Activated T-helper 9 cell treated with anti-CD3 and anti-CD28 coated beads, Interleukin-2, amount 50 U/mL, for 16 hours (primary cell): Measurements from ENCODE around the gene COMMD8.
"Not testable (repeated sequence)": the region's sequence is repeated elsewhere in the genome, so short reads cannot be mapped to it uniquely, and the experiment has no call there.

Experiments
- DNase-seq: peaks from one replicate; pipeline ENCODE4 v3.0.0-alpha.2; 2020; ENCODE audit warnings: low read depth

Gene COMMD8

GRCh38 chr4:47463235-47463956, at the start of gene COMMD8:
TSS of gene COMMD8 (minus strand) at chr4:47463702. CDS start at chr4:47463651, 51 bp downstream.
- DNase-seq, result peak; percentile 95

- DNase-seq, result no peak
Measured at GRCh38 chr4:47510506-47511143, 47.1 kb upstream of the COMMD8 start.

- DNase-seq, result no peak
Measured at GRCh38 chr4:47505666-47506065, 42.2 kb upstream of the COMMD8 start.

DNA sequence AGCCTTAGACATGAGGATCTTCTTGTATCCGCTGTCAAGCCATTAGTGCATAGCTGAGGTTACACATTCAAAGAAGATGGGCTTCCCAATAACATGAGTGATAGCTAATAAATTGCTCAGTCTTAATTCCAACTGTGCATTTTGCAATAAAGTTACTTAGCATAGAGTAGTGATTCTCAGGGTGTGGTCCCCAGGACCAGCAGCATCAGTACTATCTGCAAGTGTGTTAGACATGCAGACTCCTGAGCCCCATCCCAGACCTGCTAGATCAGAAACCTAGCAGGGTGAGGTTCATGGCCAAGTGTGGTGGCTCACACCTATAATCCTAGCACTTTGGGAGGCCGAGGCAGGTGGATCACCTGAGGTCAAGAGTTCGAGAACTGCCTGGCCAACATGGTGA, 41.6 kb upstream of the COMMD8 start:
- DNase-seq, result no peak

DNA sequence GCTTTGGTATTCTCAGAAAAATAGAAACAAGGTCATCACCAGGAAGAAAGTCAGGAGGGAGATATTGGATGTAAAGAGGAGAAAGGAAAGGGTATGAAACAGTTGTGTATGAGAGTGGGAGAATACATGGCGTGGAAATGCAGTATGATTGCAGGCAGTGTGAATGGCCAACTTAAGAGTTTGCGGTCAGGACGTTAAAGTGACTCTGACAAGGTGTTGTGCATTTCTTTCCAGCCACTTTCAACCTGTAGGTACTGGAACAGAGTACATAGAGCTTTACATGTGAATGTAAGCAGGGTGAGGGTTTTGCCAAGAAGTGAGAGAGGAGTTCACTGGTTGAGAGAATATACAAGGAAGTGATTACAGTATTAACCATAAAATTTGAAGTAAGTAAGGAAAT, 37.3 kb upstream of the COMMD8 start:
- no peak for DNase-seq

DNA sequence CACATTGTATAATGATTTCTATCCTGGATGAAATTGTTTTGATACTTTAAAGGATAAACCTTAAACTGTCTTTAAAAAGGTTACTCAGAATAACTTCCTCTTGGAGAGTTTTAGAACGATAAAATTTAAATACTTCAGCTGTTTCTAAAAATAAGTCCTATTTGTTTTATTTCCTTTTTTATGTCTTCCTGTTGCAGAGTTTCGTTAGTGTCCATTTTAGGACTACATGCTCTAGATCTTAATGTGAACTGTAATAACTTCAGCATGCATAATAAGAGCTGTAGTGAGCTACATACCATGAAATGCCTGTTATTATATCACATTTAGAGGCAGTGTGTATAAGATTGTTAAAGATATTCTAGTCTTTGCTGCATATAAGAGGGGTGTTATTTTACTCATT, 36.2 kb upstream of the COMMD8 start:
- no peak for DNase-seq

- no peak for DNase-seq
Measured at GRCh38 chr4:47498899-47499298, 35.4 kb upstream of the COMMD8 start.

GRCh38 chr4:47494124-47494430, 30.6 kb upstream of the COMMD8 start:
- DNase-seq, result no peak

DNA sequence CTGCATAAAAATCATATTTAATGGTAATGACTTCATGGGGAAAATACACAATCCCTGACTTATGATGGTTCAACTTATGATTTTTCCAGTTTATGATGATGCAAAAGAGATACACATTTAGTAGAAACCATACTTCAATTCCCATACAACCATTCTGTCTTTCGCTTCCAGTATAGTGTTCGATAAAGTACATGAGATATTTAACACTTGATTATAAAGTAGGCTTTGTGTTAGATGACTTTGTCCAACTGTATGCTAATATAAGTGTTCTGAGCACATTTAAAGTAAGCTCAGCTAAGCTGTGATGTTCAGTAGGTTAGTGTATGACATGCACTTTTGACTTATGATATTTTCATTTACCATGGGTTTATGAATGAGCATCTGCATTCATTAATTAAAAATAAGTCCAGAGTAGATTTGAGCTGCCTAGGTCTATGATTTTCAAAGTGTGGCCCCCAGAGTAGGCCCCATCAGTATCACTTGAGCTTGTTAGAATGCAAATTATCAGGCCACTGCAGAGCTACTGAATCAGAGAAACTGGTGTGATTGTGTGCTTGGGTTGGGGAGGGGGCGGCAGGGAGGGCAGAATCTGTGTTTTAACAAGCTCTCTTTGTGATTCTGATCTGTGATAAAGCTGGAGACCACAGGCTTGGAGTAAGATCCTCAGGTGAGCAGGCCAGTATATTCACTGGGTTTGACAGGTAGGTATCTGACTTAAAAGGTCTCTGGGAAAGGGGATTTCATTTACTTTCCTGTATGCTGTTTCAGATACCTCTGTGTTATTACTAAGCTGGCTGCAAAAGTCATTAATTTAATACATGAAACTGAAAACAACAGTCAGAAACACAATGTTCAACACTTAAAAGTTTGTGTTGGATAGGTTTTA, 30.0 kb upstream of the COMMD8 start:
- DNase-seq, result no peak

GRCh38 chr4:47490550-47490949, 27.0 kb upstream of the COMMD8 start:
- no peak for DNase-seq

DNA sequence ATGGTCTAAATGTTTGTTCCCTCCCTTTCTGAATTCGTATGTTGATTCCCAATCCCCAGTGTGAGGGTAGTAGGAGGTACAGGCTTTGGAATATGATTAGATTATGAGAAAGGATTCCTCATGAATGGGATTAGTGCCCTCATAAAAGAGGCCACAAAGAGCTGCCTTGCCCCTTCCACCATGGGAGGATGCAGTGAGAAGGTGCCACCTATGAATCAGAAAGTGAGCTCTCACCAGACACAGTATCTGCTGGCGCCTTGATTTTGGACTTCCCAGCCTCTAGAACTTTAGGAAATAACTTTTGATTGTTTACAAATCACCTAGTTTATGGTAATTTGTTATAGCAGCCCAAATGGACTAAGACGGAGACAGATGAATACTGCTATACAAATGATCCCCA, 25.2 kb upstream of the COMMD8 start:
- DNase-seq, result no peak

GRCh38 chr4:47486727-47487126, 23.2 kb upstream of the COMMD8 start:
- DNase-seq, result not testable (repeated sequence)

DNA sequence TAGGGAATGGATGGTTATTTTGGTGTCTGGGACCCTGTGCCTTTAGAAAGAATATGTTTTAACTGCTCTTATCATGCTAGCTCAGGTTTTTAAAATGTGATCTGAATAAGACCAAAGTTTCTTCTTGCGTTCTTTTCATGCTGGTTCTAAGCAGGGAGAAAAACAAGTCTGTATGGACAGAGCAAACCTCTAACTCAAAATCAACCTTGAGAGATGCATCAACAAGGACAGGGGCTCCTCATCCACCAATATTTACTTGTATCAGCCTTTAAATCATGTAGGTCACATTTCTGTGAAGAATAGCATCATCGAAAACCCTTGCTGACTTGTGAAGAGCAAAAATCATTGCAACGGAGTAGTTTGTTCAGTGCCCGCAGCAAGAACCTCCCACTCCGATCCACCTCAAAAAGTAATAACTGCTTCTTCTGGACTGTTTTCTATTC, 22.8 kb upstream of the COMMD8 start:
- no peak for DNase-seq

GRCh38 chr4:47485768-47486167, 22.3 kb upstream of the COMMD8 start:
- no peak for DNase-seq

DNA sequence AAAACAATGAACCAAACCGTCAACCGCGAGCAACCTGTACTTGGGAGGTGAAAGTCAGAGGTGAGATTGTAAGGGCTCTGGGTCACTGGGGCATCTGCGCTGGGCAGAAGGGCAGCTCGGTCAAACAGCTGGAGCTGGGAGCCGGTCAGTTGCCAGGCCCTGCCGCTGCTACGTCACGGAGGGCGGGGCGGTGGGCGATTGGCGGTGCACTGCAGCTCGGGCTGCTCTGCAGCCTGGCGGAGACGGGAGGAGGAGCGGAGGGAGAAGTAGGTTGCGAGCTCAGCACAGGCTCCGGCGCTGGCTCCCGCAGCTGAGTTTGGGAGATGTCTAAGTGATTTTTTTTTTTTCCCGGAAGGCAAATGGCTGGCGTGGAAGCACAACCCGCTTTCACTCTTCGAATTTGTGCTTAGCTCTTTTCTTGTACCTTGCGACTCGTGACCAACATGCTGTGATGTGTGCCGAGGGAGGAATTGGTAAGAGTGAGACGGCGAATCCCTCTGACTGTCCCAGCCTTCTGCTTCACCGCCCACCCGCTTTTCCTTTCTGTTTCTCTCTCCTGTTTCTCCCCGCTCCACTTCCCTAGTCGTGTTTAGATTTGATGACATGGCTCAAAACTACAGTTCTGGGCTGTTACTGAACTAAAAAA, 21.7 kb upstream of the COMMD8 start, which contains the start of gene ATP10D:
TSS of gene ATP10D (plus strand) at position 229 of the 646 bp plus-strand sequence. CDS start 27,266 bp downstream, outside the sequence.
- peak; percentile 65 for DNase-seq

- no peak for DNase-seq
Measured at GRCh38 chr4:47484168-47484567, 20.7 kb upstream of the COMMD8 start.

- no peak for DNase-seq
Measured at GRCh38 chr4:47483745-47484144, 20.2 kb upstream of the COMMD8 start.

GRCh38 chr4:47482326-47482725, 18.8 kb upstream of the COMMD8 start:
- DNase-seq, result no peak

GRCh38 chr4:47478804-47479203, 15.3 kb upstream of the COMMD8 start:
- no peak for DNase-seq

- DNase-seq, result no peak
Measured at GRCh38 chr4:47475411-47475810, 11.9 kb upstream of the COMMD8 start.

DNA sequence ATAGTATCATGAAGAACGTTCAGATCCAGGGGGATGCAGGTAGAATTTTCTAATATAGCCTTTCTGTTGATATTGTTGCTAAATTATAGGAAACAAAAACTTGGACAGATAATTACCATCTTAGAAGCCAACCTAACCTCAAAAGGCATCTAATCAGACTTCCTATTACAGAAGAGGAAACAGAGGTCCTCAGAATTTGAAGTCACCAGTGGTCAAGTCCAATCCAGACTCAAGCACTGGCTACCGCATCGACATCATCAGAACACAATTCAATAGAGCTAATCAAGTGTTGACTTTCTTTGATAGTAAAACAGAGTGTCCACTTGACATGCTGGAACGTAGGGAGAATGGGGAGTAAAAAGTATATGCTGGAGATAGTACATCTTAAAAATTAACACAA, 11.3 kb upstream of the COMMD8 start:
- no peak for DNase-seq

DNA sequence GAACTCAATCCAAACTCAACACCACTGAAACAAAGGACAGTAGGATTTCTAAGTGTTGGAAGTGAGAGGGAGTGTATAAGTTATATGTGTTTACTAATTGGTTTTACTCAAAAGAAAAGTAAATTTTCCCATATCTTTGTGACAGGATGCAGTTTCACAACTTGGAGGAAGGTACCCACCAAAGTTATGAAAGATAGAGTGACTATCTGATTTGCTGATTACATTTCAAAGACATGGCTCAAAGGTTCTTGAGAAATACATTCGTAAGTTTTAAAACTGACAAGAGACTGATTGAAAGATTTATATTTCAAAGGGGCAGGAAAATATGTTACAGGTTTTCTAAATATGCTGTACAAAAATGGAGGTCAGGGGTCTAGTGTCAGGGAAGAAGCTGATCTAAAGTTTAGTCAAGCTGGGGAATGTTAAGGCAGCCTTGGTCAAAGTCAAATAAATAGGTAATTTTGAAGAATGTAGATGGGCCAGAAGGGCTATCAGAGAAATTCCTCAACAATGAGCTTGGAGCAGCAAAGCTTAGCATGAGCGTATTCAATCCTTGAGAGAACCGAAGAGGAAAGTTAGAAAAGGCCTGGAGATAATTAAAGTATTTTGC, 9.7 kb upstream of the COMMD8 start:
- DNase-seq, result no peak
